HepG2 (cell line): Measurements from ENCODE around the gene CCT5. TPM values are rescaled to one million over a fixed set of nuclear protein-coding genes. Genes with fewer than 3 reads are reported as not detected.

ENCODE experiments used
- ATAC-seq: fragments of 200-7000 bp; cut with Tn5 transposase; 3 replicates; pipeline ENCODE4 v1.9.1; 2020; ENCODE audit warnings: mild to moderate bottlenecking, moderate library complexity
- BruUV-seq: library from RNA; stranded (reverse); fragments of 400-500 nt; replicated peaks from 2 replicates; lab custom pipeline; 2021; lab: Mats Ljungman, UMichigan
- CTCF ChIA-PET: fragments of 300-600 bp; formaldehyde crosslinking; extraction: SDS; loops from one replicate; lab custom pipeline; 2021; ENCODE audit warnings: low total read pairs, inconsistent platforms, low intra/inter-chr PET ratio; lab: Yijun Ruan, JAX
- POLR2A ChIA-PET: fragments of 350-600 bp; sonication (Branson Sonifier 250); formaldehyde crosslinking; loops from one replicate; lab custom pipeline; 2020; ENCODE audit warnings: antibody characterized with exemption, inconsistent platforms; lab: Yijun Ruan, JAX
- DNase-seq: peaks from one replicate; pipeline ENCODE4 v3.0.0-alpha.2; 2015; ENCODE audit warnings: low spot score
- FAIRE-seq: peaks from 3 replicates; lab custom pipeline; 2011; peaks lifted over from hg19 to GRCh38; lab: Jason Lieb, UNC
- H2AFZ ChIP-seq: one replicate; pipeline ENCODE4 v1.6.1; 2011; ENCODE audit warnings: low read length, inconsistent platforms
- H3K27ac ChIP-seq: fragments of 300-600 bp; 3 replicates; pipeline ENCODE4 v1.8.0; 2011; ENCODE audit warnings: mixed run types, mild to moderate bottlenecking, mixed read lengths, low read length, inconsistent platforms; ENCODE audit not compliant: insufficient read depth; ENCODE audit errors: extremely low read length
- H3K27me3 ChIP-seq, 2 experiments: fragments of 200-600 bp in 1 of 2; 2 replicates in 1 of 2; 3 replicates in 1 of 2; pipeline versions ENCODE4 v1.6.0 to v1.8.0; 2011; ENCODE audit warnings: low read length in 2 of 2, mild to moderate bottlenecking in 2 of 2, moderate library complexity in 2 of 2, inconsistent platforms in 1 of 2; ENCODE audit not compliant: insufficient read depth in 2 of 2, control insufficient read depth in 1 of 2
- H3K36me3 ChIP-seq, 2 experiments: fragments of 200-600 bp in 1 of 2; replicated peaks in 1 of 2; 2 replicates in 1 of 2; 3 replicates in 1 of 2; pipeline versions ENCODE4 v1.5.1 to v1.8.0; 2011; ENCODE audit warnings: low read length in 2 of 2, inconsistent platforms in 1 of 2; ENCODE audit not compliant: insufficient read depth in 2 of 2, control insufficient read depth in 1 of 2
- H3K4me1 ChIP-seq: 2 replicates; pipeline ENCODE4 v1.5.1; 2012; ENCODE audit warnings: low read length, inconsistent platforms; ENCODE audit not compliant: insufficient read depth
- H3K4me2 ChIP-seq: 2 replicates; pipeline ENCODE4 v1.6.0; 2011; ENCODE audit warnings: low read depth, low read length, inconsistent platforms
- H3K4me3 ChIP-seq, 3 experiments: fragments of 200-600 bp in 1 of 3; sonication (generic), shearing (Covaris generic) in 1 of 3; replicated peaks in 1 of 3; 2 replicates each; pipeline ENCODE4 v1.5.1; 2011 to 2016; ENCODE audit warnings: low read length in 3 of 3, inconsistent platforms in 2 of 3, low read depth in 2 of 3, mild to moderate bottlenecking in 2 of 3, control low read depth in 1 of 3, mixed read lengths in 1 of 3; ENCODE audit not compliant: insufficient read depth in 1 of 3
- H3K79me2 ChIP-seq: one replicate; pipeline ENCODE4 v1.6.1; 2011; ENCODE audit warnings: low read length, inconsistent platforms; ENCODE audit not compliant: insufficient read depth
- H3K9ac ChIP-seq: 2 replicates; pipeline ENCODE4 v1.6.0; 2011; ENCODE audit warnings: mild to moderate bottlenecking, low read depth, low read length, inconsistent platforms; ENCODE audit not compliant: insufficient read depth
- H3K9me3 ChIP-seq: 2 replicates; pipeline ENCODE4 v1.5.1; 2012; ENCODE audit warnings: mild to moderate bottlenecking, low read length
- H4K20me1 ChIP-seq: 2 replicates; pipeline ENCODE4 v1.6.0; 2011; ENCODE audit warnings: inconsistent platforms, mild to moderate bottlenecking, low read length, moderate library complexity; ENCODE audit not compliant: insufficient read depth
- ADNP ChIP-seq: sonication (generic); formaldehyde crosslinking; IDR thresholded peaks from 2 replicates; pipeline ENCODE4 v1.4.0; 2020; ENCODE audit warnings: missing genetic modification reagents
- HNRNPL ChIP-seq: fragments of 200-400 bp; formaldehyde crosslinking; IDR thresholded peaks from 2 replicates; pipeline ENCODE4 v1.6.1; 2017; ENCODE audit warnings: mild to moderate bottlenecking, low read depth, low read length
- ISL2 ChIP-seq: sonication (generic); formaldehyde crosslinking; IDR thresholded peaks from 2 replicates; pipeline ENCODE4 v1.5.0; 2020; ENCODE audit warnings: missing genetic modification reagents
- KLF13 ChIP-seq: sonication (generic); formaldehyde crosslinking; IDR thresholded peaks from 2 replicates; pipeline ENCODE4 v1.4.0; 2020; ENCODE audit warnings: mild to moderate bottlenecking, missing genetic modification reagents
- MIXL1 ChIP-seq: IDR thresholded peaks from 2 replicates; pipeline ENCODE4 v1.6.1; 2016
- NFKBIZ ChIP-seq: IDR thresholded peaks from 2 replicates; pipeline ENCODE4 v1.6.1; 2018; ENCODE audit warnings: missing genetic modification reagents, missing compliant biosample characterization
- SKI ChIP-seq: fragments of 450-650 bp; IDR thresholded peaks from one replicate; pipeline ENCODE4 v1.6.1; 2018; ENCODE audit warnings: mild to moderate bottlenecking; ENCODE audit not compliant: partially characterized antibody
- SRSF1 ChIP-seq: fragments of 200-400 bp; formaldehyde crosslinking; optimal IDR thresholded peaks from 2 replicates; pipeline ENCODE3; 2017; ENCODE audit warnings: mild to moderate bottlenecking, low read depth, low read length, moderate library complexity
- ZBTB4 ChIP-seq: sonication (generic); formaldehyde crosslinking; IDR thresholded peaks from 2 replicates; pipeline ENCODE4 v1.4.0; 2020; ENCODE audit warnings: missing genetic modification reagents, mild to moderate bottlenecking, borderline replicate concordance
- ZFY ChIP-seq: sonication (generic); formaldehyde crosslinking; IDR thresholded peaks from 2 replicates; pipeline ENCODE4 v1.4.0; 2020; ENCODE audit warnings: missing genetic modification reagents
- WGBS: methylation state at CpG from one replicate; pipeline ENCODE4 v1.1.6; 2017; ENCODE audit warnings: low lambda C conversion rate; 5-methylcytosine and 5-hydroxymethylcytosine counted together
- in situ Hi-C: cut with HindIII; loops from 2 replicates; pipeline ENCODE4 v1.10.0; 2017; ENCODE audit warnings: low pct_unique_long_range_greater_than_20kb; ENCODE audit not compliant: extremely low pct_ligation_motif_present
- intact Hi-C: fragments of 100-400 bp; cut with micrococcal nuclease; formaldehyde crosslinking; loops from one replicate; pipeline ENCODE4 v1.10.0; 2022; ENCODE audit not compliant: unreplicated experiment
- polyA plus RNA-seq, 8 experiments: library from polyadenylated mRNA; depleted of rRNA in 3 of 8; stranded (reverse) in 7 of 8; unstranded in 1 of 8; fragments of >200 nt; fragmentation: Illumina TruSeq in 4 of 8; extraction: Trizol in 4 of 8; gene quantifications; 2 replicates each; pipeline versions ENCODE4 v1.2.1 to v1.2.3, GENCODE V29; 2011 to 2016; ENCODE audit warnings: low read depth in 4 of 8, missing spikeins in 1 of 8, mixed read lengths in 1 of 8; ENCODE audit not compliant: insufficient read depth in 1 of 8
- total RNA-seq, 5 experiments: library from RNA; depleted of rRNA; stranded (reverse); fragments of >200 nt; fragmentation: Illumina TruSeq; extraction: Trizol; gene quantifications; 2 replicates each; pipeline ENCODE4 v1.2.3, GENCODE V29; 2016; ENCODE audit warnings: low read depth in 1 of 5

The CCT5 gene
- total and polyA plus RNA-seq, 2 of the 13 experiments (the other 11 are each of a cell fraction or from before 2014, with no cell fraction given), result 319 to 708 TPM

DNA sequence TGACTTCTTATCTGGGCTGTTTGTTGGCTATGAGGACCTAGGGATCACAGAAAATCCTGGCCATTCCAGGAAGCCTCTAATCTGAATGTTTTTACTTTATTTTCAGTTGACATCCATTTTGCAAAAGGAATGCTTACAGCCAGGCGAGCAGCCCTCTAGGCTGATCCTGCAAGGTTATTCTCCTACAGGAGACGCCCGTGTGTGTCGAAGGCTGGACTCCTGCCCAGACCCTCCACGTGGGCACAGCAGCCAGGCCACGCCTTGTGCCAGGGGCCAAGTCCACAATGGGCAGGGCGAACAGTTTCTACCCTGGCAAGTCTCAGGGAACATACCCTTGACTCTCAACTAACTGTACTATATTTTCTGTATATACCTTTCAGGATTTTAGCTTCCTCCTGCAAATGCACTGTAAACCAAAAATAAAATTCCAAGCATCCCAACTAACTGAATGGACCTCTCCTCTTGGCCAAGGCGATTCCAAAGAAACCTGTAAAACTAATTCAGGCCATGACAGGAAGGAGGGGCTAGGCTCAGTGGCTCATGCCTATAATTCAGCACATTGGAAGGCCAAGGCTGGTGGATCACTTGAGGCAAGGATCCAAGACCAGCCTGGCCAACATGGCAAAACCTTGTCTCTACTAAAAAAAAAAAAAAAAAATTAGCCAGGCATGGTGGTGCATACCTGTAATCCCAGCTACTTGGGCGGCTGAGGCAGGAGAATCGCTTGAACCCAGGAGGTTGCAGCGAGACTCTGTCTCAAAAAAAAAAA lies 51.9 kb downstream of the CCT5 start:
- Histone ChIP-seq H3K9ac (no peak overlapping the region), H3K27me3 (no peaks in the 10 kb centered on the region; a peak in 1 of 5 replicates), H3K4me2 (no peak overlapping the region), H2AFZ (no peak overlapping the region), H3K4me3 (no peak overlapping the region), H3K36me3 (no peaks in the 10 kb centered on the region), H3K27ac (no peak overlapping the region), H4K20me1 (no peaks in the 10 kb centered on the region), H3K9me3 (no peaks in the 10 kb centered on the region), H3K4me1 (peaks cover 55% of the 10 kb centered on the region), H3K79me2 (peaks cover 2% of the 10 kb centered on the region)
- ChIA-PET POLR2A (no interaction called here), CTCF (no interaction called here)
- intact Hi-C loops (no loop called here), in situ Hi-C loops (no loop called here)
- no TSS peak for BruUV-seq
- TF ChIP-seq SKI (no peak), NFKBIZ (CRISPR knock-in tag) (no peak), MIXL1 (CRISPR knock-in tag) (no peak), KLF13 (no peak), ADNP (CRISPR knock-in tag) (no peak), ZFY (no peak), HNRNPL (no peak), ISL2 (CRISPR knock-in tag) (no peak), ZBTB4 (CRISPR knock-in tag) (no peak), SRSF1 (no peak)
- no peak for DNase-seq
- 82% methylated on average over 11 of the region's 11 CpGs for WGBS
- FAIRE-seq, result no peak
- no peak for ATAC-seq
